T-helper 1 cell treated with Interleukin-12 subunit alpha and Interleukin-12 subunit beta and Interleukin-4 antibody, amounts not matched to agents 30 ng/mL and 1 ng/mL, for 36 hours (primary cell): ENCODE measurements around the gene KAZN. TPM values are rescaled to one million over a fixed set of nuclear protein-coding genes. Genes with fewer than 3 reads are reported as not detected.

Experiments
- intact Hi-C: fragments of 100-400 bp; cut with micrococcal nuclease; formaldehyde crosslinking; loops from one replicate; pipeline ENCODE4 v1.15.1; 2024
- total RNA-seq: library from RNA; stranded (reverse); gene quantifications from 2 replicates; pipeline ENCODE4 v1.2.3, GENCODE V29; 2022

KAZN gene
- total RNA-seq, 1 donor from 2014 or later, result 0.20 TPM

DNA sequence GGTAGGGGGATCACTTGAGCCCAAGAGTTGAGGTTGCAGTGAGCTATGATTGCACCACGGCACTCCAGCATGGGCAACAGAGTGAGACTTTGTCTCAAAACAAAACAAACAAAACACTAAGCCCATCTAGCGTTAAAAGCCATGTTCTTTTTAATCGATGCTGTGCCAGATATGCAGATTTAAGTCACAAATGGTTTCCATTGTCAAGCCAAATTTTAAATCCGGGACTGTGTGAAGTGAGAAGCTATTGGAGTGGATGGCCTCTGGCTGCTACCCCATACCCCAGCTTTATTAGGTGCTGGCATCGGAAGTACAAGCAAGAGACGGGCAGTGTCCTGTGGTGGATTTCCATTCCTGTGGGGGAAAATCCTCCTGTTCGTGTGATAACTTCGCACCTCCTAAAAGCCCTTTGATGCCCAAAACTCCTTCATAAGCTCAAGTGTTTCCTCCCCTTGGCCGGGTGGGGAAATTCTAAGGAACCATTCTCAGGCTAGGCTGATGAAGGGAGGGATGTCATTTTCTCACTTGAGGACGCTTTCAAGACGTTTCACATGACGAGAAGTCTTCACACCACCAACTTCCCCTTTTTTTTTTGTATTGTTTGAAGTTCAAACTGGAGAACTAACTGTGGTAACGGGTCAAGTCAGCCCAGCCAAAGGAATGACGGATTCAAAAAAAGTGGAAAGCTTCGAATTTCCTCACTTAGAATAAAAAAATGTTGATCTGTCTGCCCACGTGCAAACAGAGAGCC, 140.8 kb downstream of the KAZN start:
- intact Hi-C loops, result no loop called here

DNA sequence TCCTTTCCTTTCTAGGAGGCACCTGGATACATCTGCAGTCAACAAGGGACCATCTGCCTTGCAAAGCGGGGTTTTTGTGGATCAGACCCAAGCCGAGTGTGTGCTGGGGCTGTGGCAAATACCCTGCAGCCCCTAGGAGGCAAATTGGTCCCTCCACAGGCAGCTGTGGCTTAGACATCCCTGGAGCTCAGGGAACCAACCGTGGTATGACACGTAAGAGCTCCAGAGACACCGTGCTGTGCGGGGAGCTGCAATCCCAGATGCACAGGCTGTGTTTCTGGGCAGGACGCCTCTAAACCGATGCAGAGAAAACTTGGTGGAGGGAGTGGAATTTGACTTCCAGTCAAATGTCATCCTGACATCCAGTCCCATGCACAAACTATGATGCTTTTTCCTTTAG, 141.5 kb downstream of the KAZN start:
- intact Hi-C loops, result no loop called here

DNA sequence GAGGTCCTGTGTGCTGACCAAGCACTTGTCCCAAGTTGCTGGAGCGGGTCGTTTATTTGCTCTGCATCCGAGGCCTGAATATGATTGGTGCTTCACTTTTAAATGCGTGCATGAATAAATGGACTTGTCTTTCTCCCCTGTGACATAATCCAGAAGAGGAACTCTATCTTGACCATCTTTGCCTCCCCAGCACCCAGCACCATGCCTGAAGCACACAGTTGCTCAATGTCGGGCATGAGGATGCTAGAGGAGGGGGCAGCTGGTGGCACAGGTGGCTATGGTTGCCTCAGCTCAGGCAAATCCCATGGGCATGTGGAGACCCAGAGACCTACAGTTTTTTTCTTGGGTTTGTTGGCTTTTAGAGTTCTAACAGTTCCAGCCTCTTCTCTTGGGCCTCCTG, 142.6 kb downstream of the KAZN start:
- intact Hi-C loops, result no loop called here

DNA sequence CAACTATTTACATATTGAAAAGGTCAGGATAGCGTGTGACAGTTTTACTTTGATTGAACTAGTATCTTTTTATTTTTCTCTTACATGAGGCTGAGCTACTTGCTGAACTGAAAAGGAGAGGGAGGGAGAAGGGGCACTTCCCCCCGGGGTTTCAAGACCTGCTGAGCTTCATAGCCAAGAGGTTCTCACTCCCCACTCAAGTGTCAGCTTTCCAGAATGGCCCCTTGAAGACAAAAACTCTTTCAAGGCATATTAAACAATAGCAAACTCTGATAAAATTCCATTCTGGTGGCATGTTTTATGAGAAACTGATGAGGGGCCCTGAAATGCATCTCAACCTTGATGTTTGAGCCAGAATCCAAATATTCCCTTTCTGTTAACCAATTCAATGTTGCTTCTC, 143.0 kb downstream of the KAZN start:
- intact Hi-C loops, result no loop called here

DNA sequence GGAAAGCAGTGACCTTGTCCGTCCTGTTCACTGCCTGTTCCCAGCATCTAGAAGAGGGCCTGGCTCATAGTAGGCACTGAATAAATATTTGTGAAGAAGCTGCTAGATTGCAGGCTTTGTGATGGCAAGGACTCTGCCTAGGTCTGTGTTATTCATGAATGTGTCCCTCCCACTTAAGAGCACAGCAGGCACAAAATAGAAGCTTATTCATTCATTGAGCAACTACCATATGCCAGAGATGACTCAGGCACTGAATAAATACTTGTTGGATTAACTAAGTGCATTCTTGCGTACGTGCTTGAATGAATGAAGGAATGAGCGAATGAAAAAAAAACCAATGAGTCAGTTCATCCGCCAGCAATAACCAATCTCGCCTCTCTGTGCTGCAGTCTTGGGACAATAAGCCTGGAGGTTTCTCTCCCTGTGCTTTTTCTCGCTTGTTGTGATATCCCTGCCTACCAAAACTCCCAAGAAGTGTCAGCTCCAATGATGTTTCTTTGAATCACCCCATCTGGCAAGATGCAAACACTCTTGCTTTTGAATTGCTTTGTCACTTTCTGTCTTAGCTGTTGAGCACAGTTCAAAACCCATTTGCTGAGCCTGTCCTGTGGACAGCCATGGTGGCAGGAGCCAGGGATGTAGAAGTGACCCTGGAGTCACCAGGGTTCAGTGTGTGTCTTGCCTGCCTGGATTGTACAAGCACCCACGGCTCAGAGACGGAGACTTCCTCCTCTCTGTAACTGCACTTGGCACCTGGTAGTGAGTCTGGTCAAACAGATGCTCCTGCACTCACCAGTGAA, 143.9 kb downstream of the KAZN start:
- intact Hi-C loops, result no loop called here

DNA sequence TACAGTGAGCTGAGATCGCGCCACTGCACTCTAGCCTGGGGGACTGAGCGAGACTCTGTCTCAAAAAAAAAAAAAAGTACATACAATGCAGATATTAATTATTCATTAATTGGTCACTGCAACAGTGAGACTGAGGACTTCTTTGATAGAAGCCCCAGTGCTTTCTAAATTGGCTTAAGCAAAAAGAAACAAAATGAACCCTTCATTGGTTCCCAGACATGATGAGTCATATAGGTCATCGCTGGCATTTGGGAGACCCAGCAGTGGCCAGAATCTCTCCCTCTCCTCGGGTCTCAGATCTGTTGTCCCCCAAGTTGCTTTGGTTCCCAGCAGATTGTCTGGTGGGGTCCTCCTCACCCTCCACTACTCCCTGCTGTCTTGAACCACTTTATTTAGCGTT, 144.9 kb downstream of the KAZN start:
- intact Hi-C loops, result no loop called here

DNA sequence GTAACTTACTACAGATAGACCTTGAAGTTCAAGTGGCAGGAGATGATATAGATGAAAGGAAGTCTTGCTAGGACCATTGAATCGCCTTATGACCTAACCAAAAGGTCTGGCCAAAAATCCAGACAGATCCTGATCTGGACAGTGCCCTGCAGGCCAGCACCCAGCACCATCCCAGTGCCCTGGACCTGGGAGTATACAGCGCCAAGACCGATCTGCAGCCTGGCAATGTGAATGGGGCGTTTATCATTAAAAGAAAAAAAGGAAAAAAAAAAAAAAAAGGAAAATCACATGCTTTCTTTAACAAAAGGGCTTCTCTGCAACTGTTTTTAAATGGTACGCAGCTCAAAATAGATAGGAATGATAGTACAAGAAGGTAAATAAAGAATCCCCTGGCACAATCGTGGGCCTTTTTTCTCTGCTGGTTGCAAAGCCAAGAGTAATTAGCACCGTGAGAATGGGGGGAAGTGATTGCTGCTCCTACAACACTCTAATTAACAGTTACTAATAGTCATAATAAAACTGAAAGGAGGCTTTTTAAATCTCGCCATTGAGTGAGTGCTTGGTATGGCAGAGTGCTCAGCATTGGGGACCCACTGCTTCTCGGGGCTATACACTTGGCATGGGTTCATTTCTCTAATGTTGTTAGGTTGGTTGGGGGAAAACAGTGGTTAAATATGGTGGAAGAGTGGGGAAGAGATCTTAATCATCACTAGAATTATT, 146.7 kb downstream of the KAZN start:
- intact Hi-C loops, result no loop called here

DNA sequence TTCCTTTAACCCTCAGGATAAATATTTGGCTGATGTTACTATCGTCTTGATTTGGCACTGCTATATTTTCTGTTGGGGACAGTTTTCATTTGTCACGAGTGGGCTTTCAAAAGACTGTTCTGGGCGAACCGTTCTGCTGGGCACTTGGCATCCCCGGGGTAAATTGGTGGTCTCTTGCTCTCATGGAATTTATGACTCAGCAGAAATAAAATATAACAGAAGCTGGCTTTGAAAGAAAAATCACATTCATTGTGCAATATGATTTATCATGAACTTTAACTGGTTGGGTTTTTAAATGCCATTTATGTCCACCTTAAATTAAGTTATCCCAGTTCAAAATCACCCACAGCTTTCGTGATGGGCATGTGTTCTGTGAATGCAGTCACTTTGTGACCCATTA, 147.3 kb downstream of the KAZN start:
- intact Hi-C loops, result no loop called here

DNA sequence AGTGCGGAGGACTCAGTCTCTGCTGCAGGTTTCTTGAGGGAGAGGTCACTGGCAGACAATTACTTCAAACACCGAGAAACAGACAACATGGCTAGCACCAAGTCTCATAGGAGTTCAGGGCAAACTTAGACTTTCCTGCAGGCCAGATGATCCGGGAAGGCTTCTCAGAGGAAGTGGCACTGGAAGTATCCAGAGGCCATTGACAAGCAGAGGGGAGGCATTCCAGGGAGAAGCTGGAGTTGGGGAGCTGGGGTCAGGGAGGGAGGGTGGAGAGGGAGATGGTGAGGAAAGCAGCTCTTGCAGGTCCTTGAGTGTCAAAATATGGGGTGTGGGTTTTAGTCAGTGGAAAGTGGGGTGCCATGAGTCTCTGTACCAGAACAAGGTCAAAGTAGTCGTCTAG, 147.9 kb downstream of the KAZN start:
- intact Hi-C loops, result no loop called here

DNA sequence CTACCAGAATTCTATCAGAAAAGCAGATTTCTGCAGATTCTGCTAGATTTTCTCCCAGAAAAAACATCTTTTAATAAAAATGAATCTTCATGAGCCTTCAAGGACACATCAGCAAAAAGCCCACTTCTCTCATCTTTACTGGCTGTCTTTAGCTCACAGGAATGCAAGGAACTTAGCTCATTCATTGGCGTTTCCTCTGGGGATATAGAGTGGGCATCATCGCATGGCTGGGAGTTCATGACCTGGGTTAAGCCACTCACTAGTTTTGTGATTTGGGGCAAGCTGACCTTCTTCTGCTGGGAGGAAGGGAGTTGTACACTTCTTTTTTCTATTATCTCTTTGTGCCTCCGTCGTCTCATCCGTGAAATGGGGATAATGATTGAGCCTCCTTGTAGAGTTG, 149.7 kb downstream of the KAZN start:
- intact Hi-C loops, result no loop called here

DNA sequence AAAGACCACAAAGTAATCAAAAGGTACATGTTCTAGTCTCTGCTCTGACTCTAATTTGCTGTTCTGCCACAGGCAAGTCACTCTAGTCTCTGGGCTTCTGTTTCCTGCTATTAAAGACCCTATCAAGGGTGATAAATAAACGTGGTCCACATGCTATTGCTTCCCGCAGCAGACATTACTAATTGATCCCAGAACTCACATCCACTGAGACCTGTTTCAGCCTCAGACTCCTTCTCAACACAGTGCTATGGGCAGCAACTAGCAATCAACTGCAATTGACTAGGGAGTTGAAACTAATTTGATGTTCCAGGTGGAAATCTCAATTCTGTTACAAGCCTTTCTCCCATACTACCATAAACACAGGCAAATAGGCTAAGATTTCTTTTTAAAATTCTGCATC, 150.5 kb downstream of the KAZN start:
- intact Hi-C loops, result no loop called here

DNA sequence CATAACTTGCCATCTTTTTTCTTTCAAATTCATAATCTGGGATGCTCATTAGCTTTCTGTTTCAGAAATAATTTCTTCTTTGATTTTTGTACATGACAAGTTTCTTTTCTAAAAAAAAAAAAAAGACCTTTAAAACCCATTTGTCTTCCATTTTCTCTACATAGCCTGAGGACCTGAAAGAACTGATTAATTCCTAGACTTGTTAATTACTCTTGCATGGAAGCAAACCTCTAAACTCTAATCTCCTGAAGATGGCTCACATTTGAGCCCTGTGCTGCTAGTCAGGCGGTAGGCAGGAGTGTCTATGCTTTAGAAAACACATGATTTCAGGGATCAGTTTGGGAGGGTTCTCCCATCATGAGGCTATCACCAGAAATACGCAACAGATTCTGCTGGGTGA, 152.0 kb downstream of the KAZN start:
- intact Hi-C loops, result no loop called here

DNA sequence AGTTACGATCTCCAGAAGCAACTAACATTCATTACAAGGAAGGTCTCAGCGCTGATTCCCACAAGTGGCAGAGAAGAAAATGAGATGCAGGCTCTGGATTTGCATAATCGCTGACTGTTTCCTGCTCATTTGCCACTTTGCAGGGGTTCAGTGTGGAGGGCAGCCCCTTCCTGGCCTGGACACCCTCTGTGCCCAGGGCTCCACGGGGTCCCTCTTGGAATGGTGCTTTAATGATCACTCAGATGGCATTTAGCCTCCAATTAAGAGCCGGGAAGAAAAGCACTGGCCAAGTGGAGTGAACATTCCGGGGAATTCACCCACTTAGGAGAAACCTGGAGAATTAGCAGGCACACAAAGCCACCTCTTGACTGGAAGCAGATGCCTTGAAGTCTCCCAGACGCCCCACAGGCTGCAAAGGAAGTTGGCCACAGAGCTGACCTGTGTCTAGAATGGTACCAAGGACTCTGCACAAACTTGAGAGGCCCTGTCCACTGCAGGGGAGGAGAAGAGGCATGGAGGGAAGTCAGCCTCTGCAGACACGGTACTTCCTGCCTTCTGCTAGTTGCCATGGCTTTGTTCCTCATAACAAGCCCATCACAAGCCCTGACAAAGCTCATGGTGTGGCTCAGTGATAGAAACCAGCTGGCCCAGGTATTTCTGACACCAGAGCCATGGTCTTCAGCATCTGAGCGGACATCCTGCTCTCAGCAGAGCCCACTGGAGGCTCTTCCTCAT, 157.2 kb downstream of the KAZN start:
- intact Hi-C loops, result no loop called here

DNA sequence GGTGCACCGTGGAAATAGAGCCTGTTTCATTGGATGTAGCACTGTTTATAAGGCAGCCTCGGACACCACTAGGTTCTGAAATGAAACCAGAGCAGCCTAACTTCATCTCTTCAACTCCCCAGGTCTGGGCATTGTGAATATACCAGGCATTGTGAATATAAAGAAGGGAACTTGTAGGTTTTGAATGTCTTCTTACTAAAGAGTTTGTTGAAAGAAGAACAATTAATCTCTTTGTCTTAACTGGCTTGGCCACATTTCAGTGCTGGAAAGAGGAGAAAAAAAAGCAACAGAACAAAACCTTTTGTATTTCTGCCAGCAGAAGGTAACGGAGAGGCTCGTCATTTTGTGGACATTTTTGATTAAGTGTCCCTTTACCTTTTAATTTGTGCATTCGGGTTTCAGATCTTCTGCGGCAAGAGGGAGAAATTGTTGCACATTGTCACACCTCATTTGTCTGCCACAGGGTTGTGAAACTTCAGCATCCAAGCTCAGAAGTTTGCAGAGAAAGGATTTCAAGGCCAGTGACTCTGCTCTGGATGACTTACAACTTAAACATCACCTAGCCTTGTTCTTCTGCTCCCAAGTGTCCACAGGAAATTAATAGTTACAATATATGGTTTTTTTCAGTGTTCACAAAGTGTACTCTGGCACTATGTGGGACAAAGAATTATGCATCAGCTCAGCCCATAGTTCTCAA, 158.3 kb downstream of the KAZN start:
- intact Hi-C loops, result no loop called here

DNA sequence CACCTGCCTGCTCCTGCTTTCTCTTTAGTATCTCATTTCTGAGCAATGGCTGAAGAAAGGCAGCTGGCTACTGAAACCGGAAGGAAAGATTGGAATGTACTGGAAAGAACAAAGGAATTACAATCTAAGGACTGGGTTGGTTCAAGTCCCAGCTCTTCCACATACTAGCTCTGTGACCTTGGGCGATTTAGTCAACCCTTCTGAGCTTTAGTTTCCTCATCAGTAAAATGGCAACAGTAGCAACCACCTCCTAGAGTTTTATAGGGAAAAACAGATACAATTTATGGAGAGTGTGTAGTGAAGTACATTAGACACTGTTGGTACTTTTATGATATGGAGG, 158.8 kb downstream of the KAZN start:
- intact Hi-C loops, result no loop called here

DNA sequence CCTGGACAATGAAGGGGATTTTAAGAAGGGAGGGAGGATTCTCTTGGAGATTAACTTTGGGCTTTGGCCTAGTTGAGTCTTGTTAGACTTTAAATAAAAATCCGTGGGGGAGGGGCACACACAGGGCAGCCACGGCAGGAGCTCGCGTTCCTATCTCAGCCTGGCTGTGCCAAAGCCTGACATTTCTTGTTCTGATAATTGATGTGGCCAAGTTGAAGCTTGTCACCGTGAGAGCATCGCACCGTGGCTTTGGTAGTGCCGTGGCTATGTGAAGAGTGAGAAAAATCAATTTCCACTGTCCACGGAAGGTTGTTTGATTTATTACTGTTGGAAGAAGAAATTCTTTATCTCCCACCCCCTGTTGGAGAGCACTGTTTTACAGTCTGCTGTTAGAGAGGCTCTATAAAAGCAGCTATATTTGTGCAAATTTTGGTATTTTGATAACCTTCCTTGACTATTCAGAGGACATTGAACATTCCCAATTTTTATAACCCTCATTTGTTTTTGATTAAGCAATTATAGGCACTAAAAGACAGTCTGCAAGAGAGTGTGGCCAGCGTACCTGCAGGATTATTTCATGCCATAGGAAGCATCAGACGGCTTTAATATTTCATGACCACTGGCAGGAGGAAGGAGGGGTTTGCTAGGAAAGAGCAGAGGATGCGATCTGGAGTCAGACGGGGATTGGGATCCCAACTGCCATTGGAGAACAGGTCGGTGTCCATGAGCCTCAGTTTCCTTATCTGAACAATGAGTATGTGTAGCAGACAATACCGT, 160.7 kb downstream of the KAZN start:
- intact Hi-C loops, result no loop called here

DNA sequence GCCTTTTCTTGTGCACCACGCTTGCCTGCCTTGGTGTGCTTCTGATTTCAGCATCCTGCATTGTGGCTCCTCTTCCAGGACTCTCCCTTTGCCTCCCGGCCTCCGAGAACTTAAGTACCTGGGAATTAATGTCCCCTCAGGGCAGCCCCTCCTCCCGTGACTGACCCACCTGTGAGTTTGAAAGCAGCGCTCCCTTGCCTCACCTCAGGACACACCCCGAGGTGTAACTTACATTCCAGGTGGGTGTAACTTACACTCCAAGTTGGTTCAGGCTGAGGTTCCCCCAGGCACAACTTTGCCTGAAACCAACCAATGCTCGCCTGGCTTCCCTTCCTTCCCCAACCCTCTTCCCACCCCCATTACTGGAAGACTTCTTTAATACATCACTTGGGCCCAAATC, 161.4 kb downstream of the KAZN start:
- intact Hi-C loops, result no loop called here

DNA sequence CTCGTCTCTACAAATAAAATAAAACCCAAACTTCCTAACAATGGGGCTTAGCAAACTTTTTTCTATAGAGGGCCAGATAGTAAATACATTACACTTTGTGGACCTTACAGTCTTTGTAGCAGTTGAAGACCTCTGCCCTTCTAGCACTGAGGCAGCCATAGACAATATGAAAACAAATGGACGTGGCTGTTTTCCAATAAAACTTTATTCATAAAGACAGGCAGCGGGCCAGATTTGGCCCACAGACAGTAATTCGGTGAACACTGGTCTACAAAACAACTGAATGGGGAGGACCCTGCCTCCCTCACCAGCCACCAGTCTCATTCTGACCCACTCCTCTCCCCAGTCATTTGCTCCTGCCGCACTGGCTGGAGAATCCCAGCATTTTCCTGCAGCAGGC, 162.3 kb downstream of the KAZN start:
- intact Hi-C loops, result no loop called here

DNA sequence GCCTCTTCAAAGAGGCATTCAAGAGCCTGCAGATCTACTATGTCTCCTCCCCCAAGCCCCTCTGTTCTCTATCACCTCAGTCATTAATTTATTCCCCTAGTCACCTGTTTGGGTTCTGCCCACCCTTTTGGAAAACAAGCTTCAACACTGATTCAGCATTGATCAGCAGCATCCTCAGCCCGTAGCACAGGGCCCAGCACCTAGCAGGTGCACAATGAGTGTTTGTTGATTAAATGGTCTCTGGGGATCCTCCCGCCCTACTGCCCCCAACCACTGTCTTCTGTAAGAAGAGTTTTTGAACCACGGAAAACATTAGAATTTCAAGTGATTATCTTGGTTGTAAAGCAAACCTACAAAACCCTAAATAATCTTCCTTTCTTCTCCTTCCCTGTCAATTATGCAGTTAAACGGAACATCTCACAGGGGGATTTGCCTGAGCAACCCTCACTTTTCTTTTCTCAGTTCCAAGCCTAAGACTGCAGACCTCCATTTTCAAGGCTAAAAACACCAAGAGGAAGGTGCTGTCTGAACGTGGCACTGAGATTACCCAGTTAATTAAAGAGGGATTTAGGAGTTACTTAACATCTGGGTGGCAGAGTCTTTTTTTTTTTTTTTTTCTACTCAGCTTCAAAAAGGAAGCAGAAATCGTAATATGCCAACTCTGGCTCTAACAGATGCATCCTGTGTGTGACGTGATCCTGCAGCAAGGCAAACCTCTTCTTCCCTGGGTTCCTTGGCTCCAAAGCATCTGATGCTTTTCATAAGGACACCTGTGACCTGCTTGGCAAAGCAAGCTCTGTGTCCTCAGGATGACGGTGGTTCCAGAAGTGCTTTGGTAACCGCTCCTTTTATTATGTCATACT, 163.0 kb downstream of the KAZN start:
- intact Hi-C loops, result no loop called here
